Endothelial cell (in vitro differentiated cells): Measurements from ENCODE around the gene TRIM44. TPM values are rescaled to one million over a fixed set of nuclear protein-coding genes. Genes with fewer than 3 reads are reported as not detected.

Experiments used
- DNase-seq: peaks from one replicate; pipeline ENCODE4 v3.0.0; 2021; ENCODE audit warnings: low spot score
- H3K27ac Mint-ChIP-seq: one replicate; pipeline ENCODE4 v1.8.0; 2021; ENCODE audit warnings: mixed read lengths, inconsistent platforms; ENCODE audit not compliant: unreplicated experiment
- H3K27me3 Mint-ChIP-seq: one replicate; pipeline ENCODE4 v1.8.0; 2021; ENCODE audit warnings: mild to moderate bottlenecking, moderate library complexity, mixed read lengths, inconsistent platforms; ENCODE audit not compliant: unreplicated experiment
- H3K36me3 Mint-ChIP-seq: one replicate; pipeline ENCODE4 v1.8.0; 2021; ENCODE audit warnings: mild to moderate bottlenecking, low read depth, mixed read lengths, inconsistent platforms; ENCODE audit not compliant: unreplicated experiment
- H3K4me1 Mint-ChIP-seq: one replicate; pipeline ENCODE4 v1.8.0; 2021; ENCODE audit warnings: mild to moderate bottlenecking, mixed read lengths, inconsistent platforms; ENCODE audit not compliant: unreplicated experiment
- H3K4me3 Mint-ChIP-seq: one replicate; pipeline ENCODE4 v1.8.0; 2021; ENCODE audit warnings: mild to moderate bottlenecking, mixed read lengths, inconsistent platforms; ENCODE audit not compliant: unreplicated experiment
- H3K9me3 Mint-ChIP-seq: one replicate; pipeline ENCODE4 v1.8.0; 2021; ENCODE audit warnings: mixed read lengths, inconsistent platforms; ENCODE audit not compliant: unreplicated experiment
- total RNA-seq: library from RNA; stranded (reverse); fragmentation: NEBNext Ultra II Directional; extraction: Animal tissue kit (Norgen Biotek cat#: 25700); gene quantifications from one replicate; pipeline ENCODE4 v1.2.1, GENCODE V29; 2021; ENCODE audit not compliant: unreplicated experiment
- TF ChIP-seq, protein P1 (sequence below): fragments of 200-600 bp; sonication (generic); IDR thresholded peaks from one replicate; pipeline ENCODE4 v1.5.0; 2021; ENCODE audit warnings: antibody characterized with exemption; ENCODE audit not compliant: unreplicated experiment

Gene TRIM44
- total RNA-seq, 1 donor from 2014 or later: 48.6 TPM

DNA sequence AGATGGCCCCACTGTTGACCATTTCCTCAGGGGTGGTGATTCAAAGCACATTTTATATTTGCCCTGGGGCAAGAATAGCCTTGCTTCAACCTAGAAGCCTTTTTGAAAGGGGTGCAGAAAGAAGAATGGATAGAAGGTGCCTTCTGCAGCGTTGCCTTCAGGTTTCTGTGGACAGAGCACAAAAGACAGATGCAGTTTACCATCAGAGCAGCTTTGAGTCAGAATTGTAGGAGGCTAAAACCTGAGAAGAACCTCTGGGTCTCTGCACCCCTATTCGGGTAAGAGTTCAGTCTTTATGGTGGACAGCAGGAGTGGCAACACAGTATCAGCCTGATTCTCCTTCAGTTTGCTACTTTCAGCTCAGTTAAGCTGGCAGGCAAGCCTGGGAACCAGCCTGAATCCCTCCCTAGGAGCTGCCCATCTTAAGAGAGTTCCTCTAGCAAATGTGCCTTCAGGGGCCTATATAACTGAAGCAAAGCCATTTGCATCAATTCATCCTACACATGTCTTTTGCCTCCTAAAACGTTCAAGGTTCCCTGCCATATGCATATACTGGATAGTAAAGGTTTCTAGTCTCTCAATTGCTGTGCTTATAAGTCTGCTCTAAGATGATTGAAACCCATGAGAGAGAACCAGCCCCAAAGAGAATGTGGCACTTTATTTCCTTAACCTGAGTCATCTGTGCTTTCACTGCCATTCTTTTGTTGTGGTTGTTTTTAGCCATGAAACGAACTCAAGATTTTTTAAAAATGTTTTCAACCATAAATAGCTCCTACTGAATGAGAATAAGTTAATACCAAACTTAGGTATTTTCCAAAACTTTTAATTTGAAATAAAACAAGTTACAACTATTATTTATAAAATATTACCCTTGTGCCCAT is 123.0 kb downstream of the TRIM44 start:
- Mint-ChIP-seq H3K27ac (no peak overlapping the region), H3K27me3 (peaks cover 3% of the 10 kb centered on the region), H3K4me1 (peaks cover 27% of the 10 kb centered on the region), H3K4me3 (no peak overlapping the region), H3K36me3 (no peaks in the 10 kb centered on the region), H3K9me3 (no peaks in the 10 kb centered on the region)
- TF ChIP-seq, protein P1, sequence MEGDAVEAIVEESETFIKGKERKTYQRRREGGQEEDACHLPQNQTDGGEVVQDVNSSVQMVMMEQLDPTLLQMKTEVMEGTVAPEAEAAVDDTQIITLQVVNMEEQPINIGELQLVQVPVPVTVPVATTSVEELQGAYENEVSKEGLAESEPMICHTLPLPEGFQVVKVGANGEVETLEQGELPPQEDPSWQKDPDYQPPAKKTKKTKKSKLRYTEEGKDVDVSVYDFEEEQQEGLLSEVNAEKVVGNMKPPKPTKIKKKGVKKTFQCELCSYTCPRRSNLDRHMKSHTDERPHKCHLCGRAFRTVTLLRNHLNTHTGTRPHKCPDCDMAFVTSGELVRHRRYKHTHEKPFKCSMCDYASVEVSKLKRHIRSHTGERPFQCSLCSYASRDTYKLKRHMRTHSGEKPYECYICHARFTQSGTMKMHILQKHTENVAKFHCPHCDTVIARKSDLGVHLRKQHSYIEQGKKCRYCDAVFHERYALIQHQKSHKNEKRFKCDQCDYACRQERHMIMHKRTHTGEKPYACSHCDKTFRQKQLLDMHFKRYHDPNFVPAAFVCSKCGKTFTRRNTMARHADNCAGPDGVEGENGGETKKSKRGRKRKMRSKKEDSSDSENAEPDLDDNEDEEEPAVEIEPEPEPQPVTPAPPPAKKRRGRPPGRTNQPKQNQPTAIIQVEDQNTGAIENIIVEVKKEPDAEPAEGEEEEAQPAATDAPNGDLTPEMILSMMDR: no peak
- DNase-seq: no peak

DNA sequence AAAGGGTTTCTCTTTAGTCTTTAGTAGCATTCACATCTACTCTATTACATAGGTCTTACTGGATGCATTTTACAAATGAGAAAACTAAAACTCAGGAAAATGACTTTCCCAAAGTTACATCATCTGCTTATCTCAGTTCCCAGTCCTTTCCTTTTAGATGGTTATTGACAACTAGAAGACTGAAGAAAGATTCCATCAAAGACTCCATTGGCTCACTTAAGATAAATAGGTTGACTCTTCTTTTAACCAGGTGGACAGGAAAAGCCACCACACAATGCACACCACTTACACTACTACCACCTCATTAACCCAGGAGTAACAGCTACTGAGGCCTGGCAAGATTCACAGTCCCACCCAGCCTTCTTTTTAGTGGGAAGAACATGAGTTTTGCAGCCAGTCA is 123.6 kb downstream of the TRIM44 start:
- Mint-ChIP-seq H3K4me1 (peaks cover 27% of the 10 kb centered on the region), H3K27ac (peak overlapping the region; percentile 83), H3K4me3 (peak overlapping the region; percentile 16), H3K9me3 (no peaks in the 10 kb centered on the region), H3K36me3 (no peaks in the 10 kb centered on the region), H3K27me3 (peaks cover 3% of the 10 kb centered on the region)
- TF ChIP-seq, protein P1: no peak
- no peak for DNase-seq

DNA sequence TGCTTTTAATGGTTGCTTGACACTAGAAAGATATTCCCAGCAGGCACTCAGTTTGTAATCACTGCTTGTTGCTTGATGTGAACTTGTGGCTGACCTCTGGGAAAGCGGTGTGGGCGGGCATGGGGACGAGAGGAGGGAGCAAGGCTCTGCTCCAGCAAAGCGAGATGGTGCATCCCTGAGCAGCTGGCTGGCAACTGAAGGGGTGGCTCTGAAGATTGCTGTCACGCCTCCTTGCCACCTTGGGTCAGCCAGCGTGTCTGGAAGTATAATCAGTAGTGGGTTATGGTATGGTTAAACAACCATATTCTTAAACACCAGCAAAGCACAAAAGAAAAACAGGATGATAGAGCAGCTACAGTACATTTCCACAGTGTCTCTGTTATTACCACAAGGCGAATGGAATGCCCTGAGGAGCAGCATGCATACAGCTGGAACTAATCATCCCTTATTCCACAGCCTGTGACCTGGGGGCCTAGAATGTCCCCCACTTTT is 124.5 kb downstream of the TRIM44 start:
- Mint-ChIP-seq H3K4me1 (peaks cover 27% of the 10 kb centered on the region), H3K36me3 (peaks cover 1% of the 10 kb centered on the region), H3K9me3 (no peaks in the 10 kb centered on the region), H3K4me3 (peak overlapping the region; percentile 10), H3K27ac (no peak overlapping the region), H3K27me3 (peaks cover 3% of the 10 kb centered on the region)
- no peak for DNase-seq
- TF ChIP-seq, protein P1: no peak

DNA sequence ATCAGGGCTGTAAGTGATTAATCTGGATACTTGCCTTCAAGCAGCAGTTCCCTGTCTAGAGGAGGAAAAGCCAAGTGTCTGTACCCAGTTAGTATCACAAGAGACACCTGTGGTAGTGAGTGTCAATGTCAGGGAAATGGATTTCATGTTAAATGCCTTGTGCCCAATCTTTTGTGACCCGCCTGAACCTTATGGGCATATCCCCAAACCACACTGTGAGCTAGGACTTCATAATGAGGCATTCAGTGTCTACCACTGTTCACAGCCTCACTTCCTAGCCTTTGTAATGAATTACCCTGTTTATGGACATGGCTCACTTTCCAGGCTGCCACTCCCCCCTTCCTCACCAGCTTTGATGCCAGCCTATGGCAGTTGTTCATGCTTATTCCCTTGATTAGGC is 125.1 kb downstream of the TRIM44 start:
- TF ChIP-seq, protein P1: no peak
- Mint-ChIP-seq H3K27me3 (peaks cover 3% of the 10 kb centered on the region), H3K9me3 (no peaks in the 10 kb centered on the region), H3K27ac (no peak overlapping the region), H3K36me3 (peaks cover 6% of the 10 kb centered on the region), H3K4me3 (no peak overlapping the region), H3K4me1 (peaks cover 27% of the 10 kb centered on the region)
- DNase-seq: no peak
